GM23338 (cell line): Measurements from ENCODE around the gene LEP. TPM values are rescaled to one million over a fixed set of nuclear protein-coding genes. Genes with fewer than 3 reads are reported as not detected.

Source experiments
- ATAC-seq: fragments of 200-7000 bp; cut with Tn5 transposase; 3 replicates; pipeline ENCODE4 v1.9.1; 2020
- DNase-seq: peaks from one replicate; pipeline ENCODE4 v3.0.0-alpha.2; 2015; ENCODE audit warnings: low spot score
- H2AFZ ChIP-seq: fragments of 200-600 bp; sonication (generic); 2 replicates; pipeline ENCODE4 v1.8.0; 2016; ENCODE audit warnings: antibody characterized with exemption, mild to moderate bottlenecking, moderate library complexity
- H3F3A ChIP-seq: fragments of 200-600 bp; sonication (generic); replicated peaks from 2 replicates; pipeline ENCODE4 v1.8.0; 2017; ENCODE audit warnings: antibody characterized with exemption, mixed run types, low read depth
- H3K27ac ChIP-seq: fragments of 200-600 bp; sonication (generic); 2 replicates; pipeline ENCODE4 v1.6.1; 2016; ENCODE audit warnings: low read depth
- H3K27me3 ChIP-seq: fragments of 200-600 bp; sonication (generic); 2 replicates; pipeline ENCODE4 v1.8.0; 2016; ENCODE audit warnings: mild to moderate bottlenecking, mixed run types, moderate library complexity; ENCODE audit not compliant: insufficient read depth
- H3K36me3 ChIP-seq: fragments of 200-600 bp; sonication (generic); 2 replicates; pipeline ENCODE4 v1.8.0; 2016; ENCODE audit warnings: mild to moderate bottlenecking; ENCODE audit not compliant: insufficient read depth
- H3K4me1 ChIP-seq: fragments of 200-600 bp; sonication (generic); 2 replicates; pipeline ENCODE4 v1.8.0; 2016; ENCODE audit warnings: mild to moderate bottlenecking, moderate library complexity; ENCODE audit not compliant: insufficient read depth
- H3K4me2 ChIP-seq: fragments of 200-600 bp; sonication (generic); 2 replicates; pipeline ENCODE4 v1.7.1; 2017; ENCODE audit warnings: mixed run types
- H3K4me3 ChIP-seq: fragments of 200-600 bp; sonication (generic); 2 replicates; pipeline ENCODE4 v1.6.1; 2016; ENCODE audit warnings: mixed run types
- H3K79me2 ChIP-seq: fragments of 200-600 bp; sonication (generic); replicated peaks from 2 replicates; pipeline ENCODE4 v1.8.0; 2017; ENCODE audit warnings: mild to moderate bottlenecking; ENCODE audit not compliant: insufficient read depth
- H3K9me2 ChIP-seq: fragments of 200-600 bp; sonication (generic); 2 replicates; pipeline ENCODE4 v1.8.0; 2017; ENCODE audit not compliant: insufficient read depth
- H4K20me1 ChIP-seq: fragments of 200-600 bp; sonication (generic); replicated peaks from 2 replicates; pipeline ENCODE4 v1.8.0; 2017; ENCODE audit warnings: mild to moderate bottlenecking; ENCODE audit not compliant: insufficient read depth
- H3K27ac Mint-ChIP-seq: 2 replicates; pipeline ENCODE4 v1.8.0; 2020; ENCODE audit warnings: inconsistent platforms, mild to moderate bottlenecking, moderate library complexity, mixed read lengths
- H3K27me3 Mint-ChIP-seq: 3 replicates; pipeline ENCODE4 v1.8.0; 2022; ENCODE audit warnings: low read depth, mild to moderate bottlenecking, moderate library complexity, mixed read lengths, inconsistent platforms; ENCODE audit not compliant: insufficient read depth, poor library complexity
- H3K36me3 Mint-ChIP-seq: 3 replicates; pipeline ENCODE4 v1.8.0; 2021; ENCODE audit warnings: low read depth, mild to moderate bottlenecking, inconsistent platforms, moderate library complexity, mixed read lengths
- H3K4me1 Mint-ChIP-seq: 3 replicates; pipeline ENCODE4 v1.8.0; 2020; ENCODE audit warnings: mild to moderate bottlenecking, inconsistent platforms, mixed read lengths
- H3K4me3 Mint-ChIP-seq: 3 replicates; pipeline ENCODE4 v1.8.0; 2021; ENCODE audit warnings: moderate library complexity, mild to moderate bottlenecking, inconsistent platforms, mixed read lengths
- H3K9me3 Mint-ChIP-seq: 3 replicates; pipeline ENCODE4 v1.8.0; 2020; ENCODE audit warnings: moderate library complexity, mild to moderate bottlenecking, inconsistent platforms, mixed read lengths
- ETS1 ChIP-seq: IDR thresholded peaks from 2 replicates; pipeline ENCODE4 v1.6.1; 2016; ENCODE audit warnings: antibody characterized with exemption
- EZH2 ChIP-seq: fragments of 200-600 bp; sonication (generic); IDR thresholded peaks from one replicate; pipeline ENCODE4 v1.8.0; 2017; ENCODE audit warnings: antibody characterized with exemption, mild to moderate bottlenecking, low read depth; ENCODE audit not compliant: unreplicated experiment
- EZH2phosphoT487 ChIP-seq: fragments of 200-600 bp; sonication (generic); IDR thresholded peaks from one replicate; pipeline ENCODE4 v1.8.1; 2018; ENCODE audit warnings: antibody characterized with exemption; ENCODE audit not compliant: unreplicated experiment
- NANOG ChIP-seq: IDR thresholded peaks from 2 replicates; pipeline ENCODE4 v1.6.1; 2016; ENCODE audit warnings: antibody characterized with exemption, borderline replicate concordance
- POLR2AphosphoS5 ChIP-seq: IDR thresholded peaks from 2 replicates; pipeline ENCODE4 v1.6.1; 2016; ENCODE audit warnings: antibody characterized with exemption, low read depth
- STAT1 ChIP-seq: IDR thresholded peaks from one replicate; pipeline ENCODE4 v1.6.1; 2016; ENCODE audit warnings: antibody characterized with exemption; ENCODE audit not compliant: unreplicated experiment
- ZNF114 ChIP-seq: fragments of 250-450 bp; sonication (Bioruptor Pico); IDR thresholded peaks from 2 replicates; pipeline ENCODE4 v1.5.0; 2020; ENCODE audit warnings: mild to moderate bottlenecking, moderate library complexity
- ZNF331 ChIP-seq: fragments of 250-450 bp; sonication (Bioruptor Pico); IDR thresholded peaks from 2 replicates; pipeline ENCODE4 v1.5.0; 2020; ENCODE audit warnings: low read depth, mild to moderate bottlenecking, moderate library complexity
- polyA plus RNA-seq: library from polyadenylated mRNA; unstranded; fragments of >200 nt; fragmentation: Nextera tagmentation; extraction: Ambion mirVana; gene quantifications from 2 replicates; pipeline ENCODE4 v1.2.1, GENCODE V29; 2016
- total RNA-seq: library from RNA; depleted of rRNA; stranded (reverse); fragments of >200 nt; shearing (Covaris generic); gene quantifications from 2 replicates; pipeline ENCODE4 v1.2.3, GENCODE V29; 2014
- TF ChIP-seq, protein P1 (sequence below): IDR thresholded peaks from one replicate; pipeline ENCODE4 v1.6.1; 2018; ENCODE audit warnings: antibody characterized with exemption; ENCODE audit not compliant: unreplicated experiment
- TF ChIP-seq, protein P2 (sequence below): fragments of 250-450 bp; sonication (Bioruptor Pico); IDR thresholded peaks from 2 replicates; pipeline ENCODE4 v1.5.0; 2020; ENCODE audit warnings: mild to moderate bottlenecking, moderate library complexity

The LEP gene
- total and polyA plus RNA-seq, 2 experiments from 2014 or later, result not detected

DNA sequence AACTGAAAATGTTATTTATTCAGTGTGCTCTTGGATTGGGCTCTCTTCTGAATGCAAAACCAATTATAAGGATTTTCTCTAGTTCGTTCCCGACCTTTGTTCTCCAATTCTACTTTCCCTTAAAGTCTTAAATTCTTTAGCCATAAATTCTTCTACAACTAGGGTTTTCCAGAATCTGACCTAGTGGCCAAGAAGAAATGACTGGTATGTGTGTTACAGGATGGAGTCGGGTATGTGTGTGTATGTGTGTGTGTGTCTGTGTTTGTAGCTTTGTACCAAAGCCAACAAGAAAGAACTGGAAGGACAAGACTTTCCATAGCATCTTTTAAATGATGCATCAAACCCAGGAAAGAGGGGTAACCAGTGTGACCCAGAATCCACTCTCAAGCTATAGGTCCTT, 25.8 kb upstream of the LEP start:
- Histone ChIP-seq H3K4me3 (no peak overlapping the region), H3K4me2 (no peak overlapping the region), H3K27me3 (0 out of 2 replicates have a peak, but pooled peaks cover 2% of the 10 kb centered on the region), H4K20me1 (no peaks in the 10 kb centered on the region), H3K27ac (no peak overlapping the region), H2AFZ (no peak overlapping the region), H3K4me1 (peaks cover 4% of the 10 kb centered on the region), H3K9me2 (peaks cover 4% of the 10 kb centered on the region; the same call in 1 of the 2 replicates), H3F3A (no peaks in the 10 kb centered on the region), H3K79me2 (no peaks in the 10 kb centered on the region), H3K36me3 (no peaks in the 10 kb centered on the region)
- ATAC-seq, result no peak
- Mint-ChIP-seq H3K27me3 (peaks cover 13% of the 10 kb centered on the region), H3K4me1 (peaks cover 26% of the 10 kb centered on the region), H3K4me3 (no peak overlapping the region), H3K36me3 (no peaks in the 10 kb centered on the region; the same call in 2 of the 3 replicates), H3K9me3 (no peaks in the 10 kb centered on the region), H3K27ac (no peak overlapping the region)
- no peak for TF ChIP-seq NANOG
- no peak for TF ChIP-seq ZNF331 (CRISPR knock-in tag)
- TF ChIP-seq STAT1, result no peak
- no peak for TF ChIP-seq EZH2
- TF ChIP-seq POLR2AphosphoS5, result no peak
- TF ChIP-seq ETS1, result no peak
- TF ChIP-seq, protein P1, sequence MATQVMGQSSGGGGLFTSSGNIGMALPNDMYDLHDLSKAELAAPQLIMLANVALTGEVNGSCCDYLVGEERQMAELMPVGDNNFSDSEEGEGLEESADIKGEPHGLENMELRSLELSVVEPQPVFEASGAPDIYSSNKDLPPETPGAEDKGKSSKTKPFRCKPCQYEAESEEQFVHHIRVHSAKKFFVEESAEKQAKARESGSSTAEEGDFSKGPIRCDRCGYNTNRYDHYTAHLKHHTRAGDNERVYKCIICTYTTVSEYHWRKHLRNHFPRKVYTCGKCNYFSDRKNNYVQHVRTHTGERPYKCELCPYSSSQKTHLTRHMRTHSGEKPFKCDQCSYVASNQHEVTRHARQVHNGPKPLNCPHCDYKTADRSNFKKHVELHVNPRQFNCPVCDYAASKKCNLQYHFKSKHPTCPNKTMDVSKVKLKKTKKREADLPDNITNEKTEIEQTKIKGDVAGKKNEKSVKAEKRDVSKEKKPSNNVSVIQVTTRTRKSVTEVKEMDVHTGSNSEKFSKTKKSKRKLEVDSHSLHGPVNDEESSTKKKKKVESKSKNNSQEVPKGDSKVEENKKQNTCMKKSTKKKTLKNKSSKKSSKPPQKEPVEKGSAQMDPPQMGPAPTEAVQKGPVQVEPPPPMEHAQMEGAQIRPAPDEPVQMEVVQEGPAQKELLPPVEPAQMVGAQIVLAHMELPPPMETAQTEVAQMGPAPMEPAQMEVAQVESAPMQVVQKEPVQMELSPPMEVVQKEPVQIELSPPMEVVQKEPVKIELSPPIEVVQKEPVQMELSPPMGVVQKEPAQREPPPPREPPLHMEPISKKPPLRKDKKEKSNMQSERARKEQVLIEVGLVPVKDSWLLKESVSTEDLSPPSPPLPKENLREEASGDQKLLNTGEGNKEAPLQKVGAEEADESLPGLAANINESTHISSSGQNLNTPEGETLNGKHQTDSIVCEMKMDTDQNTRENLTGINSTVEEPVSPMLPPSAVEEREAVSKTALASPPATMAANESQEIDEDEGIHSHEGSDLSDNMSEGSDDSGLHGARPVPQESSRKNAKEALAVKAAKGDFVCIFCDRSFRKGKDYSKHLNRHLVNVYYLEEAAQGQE, result no peak
- no peak for DNase-seq

DNA sequence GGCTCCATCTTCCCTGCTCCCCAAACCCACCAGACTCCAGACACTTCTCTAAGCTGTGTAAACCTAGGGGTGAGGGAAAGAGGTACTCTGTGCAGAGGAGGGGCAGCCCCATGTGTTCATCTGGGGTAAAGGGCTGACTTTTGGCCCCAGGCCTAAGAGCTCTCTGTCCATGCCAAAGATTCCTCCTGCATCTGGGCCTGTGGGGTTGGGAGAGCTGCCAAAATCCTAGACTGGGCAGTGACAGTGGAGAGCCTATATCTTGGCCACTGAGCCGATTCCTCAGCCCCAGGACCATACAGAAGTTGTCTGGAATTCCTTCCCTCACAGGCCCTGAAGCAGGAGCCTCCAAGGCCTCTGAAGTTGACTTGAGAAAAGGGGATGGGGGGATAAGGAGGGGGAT, 25.3 kb upstream of the LEP start:
- Mint-ChIP-seq H3K27ac (no peak overlapping the region), H3K27me3 (peaks cover 10% of the 10 kb centered on the region), H3K9me3 (no peaks in the 10 kb centered on the region), H3K4me3 (no peak overlapping the region), H3K4me1 (peaks cover 27% of the 10 kb centered on the region), H3K36me3 (no peaks in the 10 kb centered on the region; the same call in 2 of the 3 replicates)
- Histone ChIP-seq H3K36me3 (no peaks in the 10 kb centered on the region), H3K9me2 (peaks cover 4% of the 10 kb centered on the region; the same call in 1 of the 2 replicates), H3K4me2 (no peak overlapping the region), H3K4me1 (peaks cover 2% of the 10 kb centered on the region; the same call in 1 of the 2 replicates), H3K79me2 (no peaks in the 10 kb centered on the region), H2AFZ (no peak overlapping the region), H3F3A (no peaks in the 10 kb centered on the region), H3K4me3 (no peak overlapping the region), H3K27me3 (no peaks in the 10 kb centered on the region), H3K27ac (no peak overlapping the region), H4K20me1 (no peaks in the 10 kb centered on the region)
- DNase-seq (no peak), ATAC-seq (no peak)
- TF ChIP-seq ZNF114 (CRISPR knock-in tag) (no peak), EZH2phosphoT487 (no peak), NANOG (no peak), STAT1 (no peak), ETS1 (no peak)
- TF ChIP-seq, protein P2, sequence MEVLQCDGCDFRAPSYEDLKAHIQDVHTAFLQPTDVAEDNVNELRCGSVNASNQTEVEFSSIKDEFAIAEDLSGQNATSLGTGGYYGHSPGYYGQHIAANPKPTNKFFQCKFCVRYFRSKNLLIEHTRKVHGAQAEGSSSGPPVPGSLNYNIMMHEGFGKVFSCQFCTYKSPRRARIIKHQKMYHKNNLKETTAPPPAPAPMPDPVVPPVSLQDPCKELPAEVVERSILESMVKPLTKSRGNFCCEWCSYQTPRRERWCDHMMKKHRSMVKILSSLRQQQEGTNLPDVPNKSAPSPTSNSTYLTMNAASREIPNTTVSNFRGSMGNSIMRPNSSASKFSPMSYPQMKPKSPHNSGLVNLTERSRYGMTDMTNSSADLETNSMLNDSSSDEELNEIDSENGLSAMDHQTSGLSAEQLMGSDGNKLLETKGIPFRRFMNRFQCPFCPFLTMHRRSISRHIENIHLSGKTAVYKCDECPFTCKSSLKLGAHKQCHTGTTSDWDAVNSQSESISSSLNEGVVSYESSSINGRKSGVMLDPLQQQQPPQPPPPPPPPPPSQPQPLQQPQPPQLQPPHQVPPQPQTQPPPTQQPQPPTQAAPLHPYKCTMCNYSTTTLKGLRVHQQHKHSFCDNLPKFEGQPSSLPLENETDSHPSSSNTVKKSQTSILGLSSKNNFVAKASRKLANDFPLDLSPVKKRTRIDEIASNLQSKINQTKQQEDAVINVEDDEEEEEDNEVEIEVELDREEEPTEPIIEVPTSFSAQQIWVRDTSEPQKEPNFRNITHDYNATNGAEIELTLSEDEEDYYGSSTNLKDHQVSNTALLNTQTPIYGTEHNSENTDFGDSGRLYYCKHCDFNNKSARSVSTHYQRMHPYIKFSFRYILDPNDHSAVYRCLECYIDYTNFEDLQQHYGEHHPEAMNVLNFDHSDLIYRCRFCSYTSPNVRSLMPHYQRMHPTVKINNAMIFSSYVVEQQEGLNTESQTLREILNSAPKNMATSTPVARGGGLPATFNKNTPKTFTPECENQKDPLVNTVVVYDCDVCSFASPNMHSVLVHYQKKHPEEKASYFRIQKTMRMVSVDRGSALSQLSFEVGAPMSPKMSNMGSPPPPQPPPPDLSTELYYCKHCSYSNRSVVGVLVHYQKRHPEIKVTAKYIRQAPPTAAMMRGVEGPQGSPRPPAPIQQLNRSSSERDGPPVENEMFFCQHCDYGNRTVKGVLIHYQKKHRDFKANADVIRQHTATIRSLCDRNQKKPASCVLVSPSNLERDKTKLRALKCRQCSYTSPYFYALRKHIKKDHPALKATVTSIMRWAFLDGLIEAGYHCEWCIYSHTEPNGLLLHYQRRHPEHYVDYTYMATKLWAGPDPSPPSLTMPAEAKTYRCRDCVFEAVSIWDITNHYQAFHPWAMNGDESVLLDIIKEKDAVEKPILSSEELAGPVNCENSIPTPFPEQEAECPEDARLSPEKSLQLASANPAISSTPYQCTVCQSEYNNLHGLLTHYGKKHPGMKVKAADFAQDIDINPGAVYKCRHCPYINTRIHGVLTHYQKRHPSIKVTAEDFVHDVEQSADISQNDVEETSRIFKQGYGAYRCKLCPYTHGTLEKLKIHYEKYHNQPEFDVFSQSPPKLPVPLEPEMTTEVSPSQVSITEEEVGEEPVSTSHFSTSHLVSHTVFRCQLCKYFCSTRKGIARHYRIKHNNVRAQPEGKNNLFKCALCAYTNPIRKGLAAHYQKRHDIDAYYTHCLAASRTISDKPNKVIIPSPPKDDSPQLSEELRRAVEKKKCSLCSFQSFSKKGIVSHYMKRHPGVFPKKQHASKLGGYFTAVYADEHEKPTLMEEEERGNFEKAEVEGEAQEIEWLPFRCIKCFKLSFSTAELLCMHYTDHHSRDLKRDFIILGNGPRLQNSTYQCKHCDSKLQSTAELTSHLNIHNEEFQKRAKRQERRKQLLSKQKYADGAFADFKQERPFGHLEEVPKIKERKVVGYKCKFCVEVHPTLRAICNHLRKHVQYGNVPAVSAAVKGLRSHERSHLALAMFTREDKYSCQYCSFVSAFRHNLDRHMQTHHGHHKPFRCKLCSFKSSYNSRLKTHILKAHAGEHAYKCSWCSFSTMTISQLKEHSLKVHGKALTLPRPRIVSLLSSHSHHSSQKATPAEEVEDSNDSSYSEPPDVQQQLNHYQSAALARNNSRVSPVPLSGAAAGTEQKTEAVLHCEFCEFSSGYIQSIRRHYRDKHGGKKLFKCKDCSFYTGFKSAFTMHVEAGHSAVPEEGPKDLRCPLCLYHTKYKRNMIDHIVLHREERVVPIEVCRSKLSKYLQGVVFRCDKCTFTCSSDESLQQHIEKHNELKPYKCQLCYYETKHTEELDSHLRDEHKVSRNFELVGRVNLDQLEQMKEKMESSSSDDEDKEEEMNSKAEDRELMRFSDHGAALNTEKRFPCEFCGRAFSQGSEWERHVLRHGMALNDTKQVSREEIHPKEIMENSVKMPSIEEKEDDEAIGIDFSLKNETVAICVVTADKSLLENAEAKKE (CRISPR knock-in tag), result no peak
